OCI-LY7 (cell line): Measurements from ENCODE around the gene PSMC4. TPM values are rescaled to one million over a fixed set of nuclear protein-coding genes. Genes with fewer than 3 reads are reported as not detected.

Experiments used
- BruUV-seq: library from RNA; stranded (reverse); fragments of 400-500 nt; replicated peaks from 2 replicates; lab custom pipeline; 2021; lab: Mats Ljungman, UMichigan
- CTCF ChIA-PET: fragments of 300-600 bp; sonication (Branson Sonifier 250); formaldehyde crosslinking; loops from one replicate; lab custom pipeline; 2022; ENCODE audit warnings: antibody characterized with exemption; ENCODE audit not compliant: unreplicated experiment; lab: Charles Lee
- POLR2A ChIA-PET: fragments of 300-600 bp; sonication (Branson Sonifier 250); formaldehyde crosslinking; loops from one replicate; lab custom pipeline; 2022; ENCODE audit warnings: antibody characterized with exemption; lab: Charles Lee
- DNase-seq: peaks from one replicate; pipeline ENCODE4 v3.0.0-alpha.2; 2015; ENCODE audit warnings: low spot score
- H2AFZ ChIP-seq: fragments of 200-600 bp; sonication (generic), shearing (Covaris generic); 2 replicates; pipeline ENCODE4 v1.6.1; 2014; ENCODE audit warnings: mild to moderate bottlenecking, antibody characterized with exemption, low read length, moderate library complexity
- H3K27ac ChIP-seq: fragments of 200-600 bp; sonication (generic); 2 replicates; pipeline ENCODE4 v1.5.1; 2014; ENCODE audit warnings: mixed run types, low read depth, mild to moderate bottlenecking, moderate library complexity, low read length, inconsistent platforms; ENCODE audit not compliant: poor library complexity, severe bottlenecking
- H3K36me3 ChIP-seq: fragments of 200-600 bp; sonication (generic); 2 replicates; pipeline ENCODE4 v1.6.1; 2014; ENCODE audit warnings: mild to moderate bottlenecking, antibody characterized with exemption, low read length, moderate library complexity, mixed read lengths; ENCODE audit not compliant: insufficient read depth
- H3K4me1 ChIP-seq: fragments of 200-600 bp; sonication (generic); 2 replicates; pipeline ENCODE4 v1.5.1; 2014; ENCODE audit warnings: mild to moderate bottlenecking, low read length; ENCODE audit not compliant: insufficient read depth, poor library complexity, severe bottlenecking
- H3K4me2 ChIP-seq: fragments of 200-600 bp; sonication (generic); 2 replicates; pipeline ENCODE4 v1.6.1; 2014; ENCODE audit warnings: mild to moderate bottlenecking, low read length
- H3K4me3 ChIP-seq: fragments of 200-600 bp; sonication (generic); 2 replicates; pipeline ENCODE4 v1.5.1; 2014; ENCODE audit warnings: mild to moderate bottlenecking, low read depth, low read length; ENCODE audit not compliant: poor library complexity, severe bottlenecking
- H3K79me2 ChIP-seq: fragments of 200-600 bp; sonication (generic); 2 replicates; pipeline ENCODE4 v1.6.1; 2016; ENCODE audit warnings: low read depth, mild to moderate bottlenecking, low read length, moderate library complexity, mixed read lengths; ENCODE audit not compliant: insufficient read depth
- H3K9me2 ChIP-seq: fragments of 200-600 bp; sonication (generic); 2 replicates; pipeline ENCODE4 v1.6.1; 2016; ENCODE audit warnings: mild to moderate bottlenecking, low read length, mixed read lengths; ENCODE audit not compliant: insufficient read depth
- H3K9me3 ChIP-seq: fragments of 200-600 bp; sonication (generic); 2 replicates; pipeline ENCODE4 v1.6.1; 2014; ENCODE audit warnings: mild to moderate bottlenecking, mixed run types, low read length, mixed read lengths
- H4K20me1 ChIP-seq: fragments of 200-600 bp; sonication (generic); 2 replicates; pipeline ENCODE4 v1.6.1; 2014; ENCODE audit warnings: mild to moderate bottlenecking, antibody characterized with exemption, low read length, moderate library complexity, mixed read lengths; ENCODE audit not compliant: insufficient read depth
- EZH2phosphoT487 ChIP-seq: fragments of 200-600 bp; sonication (generic); IDR thresholded peaks from 2 replicates; pipeline ENCODE4 v1.6.1; 2018; ENCODE audit warnings: low read depth, borderline replicate concordance, mild to moderate bottlenecking, mixed run types, antibody characterized with exemption, low read length, moderate library complexity, mixed read lengths
- intact Hi-C: fragments of 100-400 bp; cut with micrococcal nuclease; formaldehyde crosslinking; loops from one replicate; pipeline ENCODE4 v1.10.0; 2022; ENCODE audit not compliant: unreplicated experiment
- total RNA-seq, 2 experiments: library from RNA; depleted of rRNA in 1 of 2; stranded (reverse); fragments of >200 nt in 1 of 2; shearing (Covaris generic) in 1 of 2; gene quantifications; 2 replicates each; pipeline ENCODE4 v1.2.3, GENCODE V29; 2014 to 2022
- TF ChIP-seq, protein P1 (sequence below): fragments of 200-600 bp; sonication (generic); conservative IDR thresholded peaks from 2 replicates; pipeline ENCODE4 v1.5.1; 2014; ENCODE audit warnings: mild to moderate bottlenecking, antibody characterized with exemption, low read length, moderate library complexity, mixed read lengths

The PSMC4 gene
- total RNA-seq, 2 experiments from 2014 or later, result 78.0 to 82.3 TPM

GRCh38 chr19:39951065-39951650 is 19.8 kb upstream of the PSMC4 start:
- H3K4me3 ChIP-seq, result no peak overlapping the region
- POLR2A ChIA-PET, result interaction anchor here (0.9 to 1.6 kb wide), 2 partner anchors 10 to 20 kb away, joined by 3 to 4 read pairs; partner anchors contain the start of gene PSMC4
- no peak for TF ChIP-seq EZH2phosphoT487
- TF ChIP-seq, protein P1, sequence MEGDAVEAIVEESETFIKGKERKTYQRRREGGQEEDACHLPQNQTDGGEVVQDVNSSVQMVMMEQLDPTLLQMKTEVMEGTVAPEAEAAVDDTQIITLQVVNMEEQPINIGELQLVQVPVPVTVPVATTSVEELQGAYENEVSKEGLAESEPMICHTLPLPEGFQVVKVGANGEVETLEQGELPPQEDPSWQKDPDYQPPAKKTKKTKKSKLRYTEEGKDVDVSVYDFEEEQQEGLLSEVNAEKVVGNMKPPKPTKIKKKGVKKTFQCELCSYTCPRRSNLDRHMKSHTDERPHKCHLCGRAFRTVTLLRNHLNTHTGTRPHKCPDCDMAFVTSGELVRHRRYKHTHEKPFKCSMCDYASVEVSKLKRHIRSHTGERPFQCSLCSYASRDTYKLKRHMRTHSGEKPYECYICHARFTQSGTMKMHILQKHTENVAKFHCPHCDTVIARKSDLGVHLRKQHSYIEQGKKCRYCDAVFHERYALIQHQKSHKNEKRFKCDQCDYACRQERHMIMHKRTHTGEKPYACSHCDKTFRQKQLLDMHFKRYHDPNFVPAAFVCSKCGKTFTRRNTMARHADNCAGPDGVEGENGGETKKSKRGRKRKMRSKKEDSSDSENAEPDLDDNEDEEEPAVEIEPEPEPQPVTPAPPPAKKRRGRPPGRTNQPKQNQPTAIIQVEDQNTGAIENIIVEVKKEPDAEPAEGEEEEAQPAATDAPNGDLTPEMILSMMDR, result no peak

GRCh38 chr19:39951686-39952085 is 19.3 kb upstream of the PSMC4 start:
- Histone ChIP-seq H3K4me2 (peak overlapping the region; percentile 72; the same call in 1 of the 2 replicates), H4K20me1 (no peaks in the 10 kb centered on the region), H2AFZ (no peak overlapping the region; the same call in 1 of the 2 replicates), H3K79me2 (no peaks in the 10 kb centered on the region), H3K4me1 (peaks cover 63% of the 10 kb centered on the region), H3K4me3 (no peak overlapping the region), H3K27ac (peak overlapping the region; percentile 96), H3K9me2 (no peaks in the 10 kb centered on the region), H3K9me3 (peaks cover 34% of the 10 kb centered on the region), H3K36me3 (peaks cover 14% of the 10 kb centered on the region)
- BruUV-seq, result no TSS peak
- intact Hi-C loops, result loop anchor here (10.0 kb wide), 1 partner anchor 547 kb away; the partner anchor contains the start of gene ZFP36
- TF ChIP-seq, protein P1, result no peak
- TF ChIP-seq EZH2phosphoT487, result no peak
- ChIA-PET POLR2A (interaction anchor here (0.9 to 1.6 kb wide), 2 partner anchors 10 to 19 kb away, joined by 3 to 4 read pairs; partner anchors contain the start of gene PSMC4), CTCF (interaction anchor here (1.1 kb wide), 1 partner anchor 19 kb away, joined by 3 read pairs; the partner anchor contains the start of gene PSMC4)
- no peak for DNase-seq

More at GRCh38 chr19:39951065-39951650, 19.8 kb upstream of the PSMC4 start:
- peaks cover 14% of the 10 kb centered on the region for H3K36me3 ChIP-seq
- H3K27ac ChIP-seq, result peak overlapping the region; percentile 5
- CTCF ChIA-PET, result interaction anchor here (1.1 kb wide), 1 partner anchor 20 kb away, joined by 3 read pairs; the partner anchor contains the start of gene PSMC4
- H3K79me2 ChIP-seq, result no peaks in the 10 kb centered on the region
- H3K9me3 ChIP-seq, result peaks cover 34% of the 10 kb centered on the region
- H3K4me2 ChIP-seq, result peak overlapping the region; percentile 72; the same call in 1 of the 2 replicates
- H2AFZ ChIP-seq, result no peak overlapping the region; the same call in 1 of the 2 replicates
- DNase-seq, result no peak
- H4K20me1 ChIP-seq, result no peaks in the 10 kb centered on the region
- H3K4me1 ChIP-seq, result peaks cover 57% of the 10 kb centered on the region
- no peaks in the 10 kb centered on the region for H3K9me2 ChIP-seq
- intact Hi-C loops, result loop anchor here (10.0 kb wide), 1 partner anchor 546 kb away; the partner anchor contains the start of gene ZFP36
- no TSS peak for BruUV-seq
